GM12873 (cell line): ENCODE measurements around the gene MBP.
A peak's percentile ranks its signal among the peaks of the same experiment; 100 is the strongest.

Experiments
- TF ChIP-seq, protein P1 (sequence below): IDR thresholded peaks from 2 replicates; pipeline ENCODE4 v1.5.1; 2012; ENCODE audit warnings: low read depth, mild to moderate bottlenecking, moderate library complexity, low read length, control low read depth; ENCODE audit not compliant: insufficient read depth; ENCODE audit errors: missing control alignments

The MBP gene

DNA sequence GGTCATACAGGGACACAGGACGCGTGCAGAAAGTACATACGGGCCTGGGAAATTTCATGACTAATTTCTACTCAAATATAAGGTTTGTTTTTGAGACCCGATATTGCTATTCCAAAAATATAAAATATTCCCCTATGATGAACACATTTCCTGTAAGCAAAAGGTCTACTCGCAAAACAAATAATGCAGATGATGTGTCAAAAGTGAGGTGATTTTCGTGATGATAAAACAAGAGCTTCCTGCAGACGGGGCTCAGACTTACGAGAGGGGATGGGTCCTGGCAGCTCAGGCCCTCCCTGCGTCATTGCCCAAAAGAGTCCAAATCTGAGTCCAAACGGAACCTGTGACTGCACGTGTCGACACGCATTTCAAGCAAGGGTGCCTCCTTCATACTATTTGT is 62.7 kb downstream of the MBP start:
- TF ChIP-seq, protein P1, sequence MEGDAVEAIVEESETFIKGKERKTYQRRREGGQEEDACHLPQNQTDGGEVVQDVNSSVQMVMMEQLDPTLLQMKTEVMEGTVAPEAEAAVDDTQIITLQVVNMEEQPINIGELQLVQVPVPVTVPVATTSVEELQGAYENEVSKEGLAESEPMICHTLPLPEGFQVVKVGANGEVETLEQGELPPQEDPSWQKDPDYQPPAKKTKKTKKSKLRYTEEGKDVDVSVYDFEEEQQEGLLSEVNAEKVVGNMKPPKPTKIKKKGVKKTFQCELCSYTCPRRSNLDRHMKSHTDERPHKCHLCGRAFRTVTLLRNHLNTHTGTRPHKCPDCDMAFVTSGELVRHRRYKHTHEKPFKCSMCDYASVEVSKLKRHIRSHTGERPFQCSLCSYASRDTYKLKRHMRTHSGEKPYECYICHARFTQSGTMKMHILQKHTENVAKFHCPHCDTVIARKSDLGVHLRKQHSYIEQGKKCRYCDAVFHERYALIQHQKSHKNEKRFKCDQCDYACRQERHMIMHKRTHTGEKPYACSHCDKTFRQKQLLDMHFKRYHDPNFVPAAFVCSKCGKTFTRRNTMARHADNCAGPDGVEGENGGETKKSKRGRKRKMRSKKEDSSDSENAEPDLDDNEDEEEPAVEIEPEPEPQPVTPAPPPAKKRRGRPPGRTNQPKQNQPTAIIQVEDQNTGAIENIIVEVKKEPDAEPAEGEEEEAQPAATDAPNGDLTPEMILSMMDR = no peak

DNA sequence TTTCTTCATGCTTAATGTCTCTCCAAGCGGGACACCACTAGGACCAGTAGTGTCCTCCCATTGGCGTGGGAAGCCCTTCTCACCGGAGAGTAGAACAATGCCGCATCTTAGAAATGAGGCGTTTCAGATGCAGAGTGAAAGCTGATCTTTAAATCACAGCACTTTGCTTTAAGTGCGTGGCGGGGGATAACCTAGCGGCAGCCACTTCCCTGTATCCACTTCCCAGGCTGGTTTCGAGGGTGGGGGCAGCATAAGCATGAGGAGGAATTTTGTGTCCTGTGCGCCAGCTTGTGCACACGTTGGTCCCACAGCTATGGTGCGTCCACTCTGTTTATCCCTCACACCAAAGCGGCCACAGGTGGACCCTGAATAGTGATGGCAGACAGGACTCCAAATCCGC is 63.1 kb downstream of the MBP start:
- TF ChIP-seq, protein P1 = no peak

GRCh38 chr18:77068321-77069312 is 64.0 kb downstream of the MBP start:
- TF ChIP-seq, protein P1 = no peak

DNA sequence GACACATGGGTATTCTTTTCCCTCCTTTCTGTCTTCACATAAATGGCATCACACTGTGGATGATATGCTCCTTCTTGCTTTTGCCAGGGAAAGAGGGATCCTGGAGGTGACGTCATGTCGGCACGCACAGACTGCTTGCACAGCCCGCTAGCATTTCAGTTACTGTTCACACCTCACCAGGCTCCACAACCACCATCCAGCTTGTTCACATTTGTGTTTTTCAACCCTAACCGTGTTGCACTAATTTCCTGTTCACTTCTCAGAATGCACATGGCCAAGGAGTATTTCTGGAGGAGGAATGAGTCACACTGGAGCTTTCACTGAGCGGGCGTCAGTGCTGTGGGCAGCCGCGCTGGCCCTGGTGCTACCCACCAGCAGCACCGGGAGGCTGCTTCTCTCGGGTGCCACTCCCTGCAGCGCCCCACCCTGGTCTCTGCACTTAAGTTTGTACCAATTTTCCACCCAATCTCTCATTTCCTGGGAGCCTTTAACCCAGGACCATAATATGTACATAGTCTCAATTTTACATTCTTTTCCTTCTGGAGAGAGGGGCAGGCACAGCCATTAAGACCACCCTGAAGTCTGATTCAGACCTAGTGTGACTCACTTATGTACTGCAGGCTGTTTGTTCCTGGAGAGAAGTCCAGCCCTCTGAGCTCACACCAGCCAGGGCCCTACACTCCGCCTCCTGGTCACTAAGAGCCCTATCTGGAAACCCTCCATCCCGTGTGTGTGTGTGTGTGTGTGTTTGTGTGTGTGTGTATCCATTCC is 65.1 kb downstream of the MBP start:
- TF ChIP-seq, protein P1 = peak; percentile 31

GRCh38 chr18:77066689-77067088 is 65.9 kb downstream of the MBP start:
- TF ChIP-seq, protein P1 = no peak

GRCh38 chr18:77066101-77066500 is 66.5 kb downstream of the MBP start:
- TF ChIP-seq, protein P1 = no peak

GRCh38 chr18:77065221-77065981 is 67.2 kb downstream of the MBP start:
- TF ChIP-seq, protein P1 = no peak
